HCT116 (cell line): ENCODE results near the gene COL26A1. TPM values are rescaled to one million over a fixed set of nuclear protein-coding genes. Genes with fewer than 3 reads are reported as not detected.

Experiments
- ATAC-seq: fragments of 200-7000 bp; cut with Tn5 transposase; 2 replicates; pipeline ENCODE4 v1.9.1; 2020; ENCODE audit warnings: mild to moderate bottlenecking, moderate library complexity
- BruUV-seq: library from RNA; stranded (reverse); fragments of 400-500 nt; replicated peaks from 2 replicates; lab custom pipeline; 2021; lab: Mats Ljungman, UMichigan
- CTCF ChIA-PET: fragments of 300-600 bp; sonication (Branson Sonifier 250); formaldehyde crosslinking; loops from one replicate; lab custom pipeline; 2021; ENCODE audit warnings: antibody characterized with exemption; lab: Charles Lee
- POLR2A ChIA-PET: fragments of 300-600, 350-600 bp; sonication (Branson Sonifier 250); formaldehyde crosslinking; loops from one replicate; lab custom pipeline; 2021; ENCODE audit warnings: antibody characterized with exemption; lab: Charles Lee
- RAD21 ChIA-PET, 2 experiments: fragments of 300-600 bp; sonication (Branson Sonifier 250); formaldehyde crosslinking; loops; one replicate each; lab custom pipeline; 2023; ENCODE audit warnings: low total read pairs in 2 of 2; ENCODE audit not compliant: uncharacterized antibody in 2 of 2, unreplicated experiment in 2 of 2, low non-redundant PET in 1 of 2; lab: Charles Lee
- DNase-seq: peaks from one replicate; pipeline ENCODE4 v3.0.0-alpha.2; 2010; ENCODE audit warnings: low read depth, low spot score
- H2AFZ ChIP-seq: fragments of 200-600 bp; shearing (Covaris generic), sonication (generic); 2 replicates; pipeline ENCODE4 v1.6.1; 2017; ENCODE audit warnings: low read depth, mixed run types, mixed read lengths, antibody characterized with exemption, low read length; ENCODE audit not compliant: poor library complexity, severe bottlenecking
- H3K27ac ChIP-seq: 2 replicates; pipeline ENCODE4 v1.5.1; 2012; ENCODE audit warnings: low read depth, low read length
- H3K27me3 ChIP-seq: fragments of 200-600 bp; sonication (generic); 2 replicates; pipeline ENCODE4 v1.6.1; 2016; ENCODE audit warnings: mixed run types, low read length, mixed read lengths; ENCODE audit not compliant: insufficient read depth
- H3K36me3 ChIP-seq, 2 experiments: fragments of 200-500 bp in 1 of 2; fragments of 200-600 bp in 1 of 2; sonication (Bioruptor generic) in 1 of 2; sonication (generic) in 1 of 2; 2 replicates each; pipeline versions ENCODE4 v1.5.1 to v1.6.1; 2014 to 2016; ENCODE audit warnings: low read length in 2 of 2, inconsistent platforms in 1 of 2, mixed read lengths in 1 of 2, mixed run types in 1 of 2; ENCODE audit not compliant: insufficient read depth in 2 of 2, control insufficient read depth in 1 of 2
- H3K4me1 ChIP-seq, 2 experiments: fragments of 200-600 bp in 1 of 2; sonication (generic) in 1 of 2; 2 replicates each; pipeline versions ENCODE4 v1.5.1 to v1.6.1; 2012 to 2017; ENCODE audit warnings: low read length in 2 of 2, inconsistent platforms in 1 of 2, mild to moderate bottlenecking in 1 of 2, mixed read lengths in 1 of 2, mixed run types in 1 of 2, moderate library complexity in 1 of 2; ENCODE audit not compliant: insufficient read depth in 2 of 2, control insufficient read depth in 1 of 2
- H3K4me2 ChIP-seq: fragments of 200-600 bp; sonication (generic); 2 replicates; pipeline ENCODE4 v1.6.1; 2017; ENCODE audit warnings: mixed run types, low read length, mixed read lengths
- H3K4me3 ChIP-seq, 2 experiments: fragments of 200-600 bp in 1 of 2; sonication (generic) in 1 of 2; replicated peaks in 1 of 2; 2 replicates each; pipeline ENCODE4 v1.5.1; 2011 to 2016; ENCODE audit warnings: low read length in 2 of 2, control low read depth in 1 of 2, low read depth in 1 of 2, mild to moderate bottlenecking in 1 of 2, mixed read lengths in 1 of 2, mixed run types in 1 of 2
- H3K79me2 ChIP-seq: fragments of 200-600 bp; sonication (generic); 2 replicates; pipeline ENCODE4 v1.6.1; 2017; ENCODE audit warnings: mild to moderate bottlenecking, mixed run types, low read length, moderate library complexity, mixed read lengths; ENCODE audit not compliant: insufficient read depth
- H3K9ac ChIP-seq: fragments of 200-600 bp; sonication (generic); 2 replicates; pipeline ENCODE4 v1.6.1; 2016; ENCODE audit warnings: low read length, mixed read lengths
- H3K9me2 ChIP-seq: fragments of 200-600 bp; sonication (generic), shearing (Covaris generic); 2 replicates; pipeline ENCODE4 v1.6.1; 2017; ENCODE audit warnings: mixed run types, mild to moderate bottlenecking, moderate library complexity; ENCODE audit not compliant: insufficient read depth
- H3K9me3 ChIP-seq, 2 experiments: fragments of 200-500 bp in 1 of 2; fragments of 200-600 bp in 1 of 2; sonication (Bioruptor generic) in 1 of 2; sonication (generic) in 1 of 2; 2 replicates each; pipeline ENCODE4 v1.6.1; 2014 to 2017; ENCODE audit warnings: low read length in 2 of 2, mixed read lengths in 2 of 2, inconsistent platforms in 1 of 2, low read depth in 1 of 2, mild to moderate bottlenecking in 1 of 2, mixed run types in 1 of 2, moderate library complexity in 1 of 2; ENCODE audit not compliant: control insufficient read depth in 1 of 2, insufficient read depth in 1 of 2
- H4K20me1 ChIP-seq: fragments of 200-600 bp; sonication (generic), shearing (Covaris generic); 2 replicates; pipeline ENCODE4 v1.6.1; 2017; ENCODE audit warnings: mixed run types, mild to moderate bottlenecking, moderate library complexity; ENCODE audit not compliant: insufficient read depth
- EGR1 ChIP-seq: IDR thresholded peaks from 2 replicates; pipeline ENCODE4 v1.6.1; 2012; ENCODE audit warnings: low read depth
- ZNF274 ChIP-seq: fragments of 200-500 bp; sonication (Bioruptor generic); IDR thresholded peaks from 2 replicates; pipeline ENCODE4 v1.6.1; 2014; ENCODE audit warnings: mild to moderate bottlenecking, low read depth, low read length, inconsistent platforms
- intact Hi-C: fragments of 100-400 bp; cut with micrococcal nuclease; formaldehyde crosslinking; loops from 2 replicates; pipeline ENCODE4 v1.10.0; 2022
- total RNA-seq: library from RNA; stranded (reverse); gene quantifications from one replicate; pipeline ENCODE4 v1.2.1, GENCODE V29; 2021; ENCODE audit not compliant: unreplicated experiment
- TF ChIP-seq, protein P1 (sequence below): IDR thresholded peaks from 2 replicates; pipeline ENCODE4 v1.6.1; 2011; ENCODE audit warnings: mild to moderate bottlenecking, low read length, moderate library complexity; ENCODE audit not compliant: insufficient replicate concordance; ENCODE audit errors: extremely low read depth

Gene COL26A1
- total RNA-seq, 1 experiment from 2014 or later = 0.27 TPM

DNA sequence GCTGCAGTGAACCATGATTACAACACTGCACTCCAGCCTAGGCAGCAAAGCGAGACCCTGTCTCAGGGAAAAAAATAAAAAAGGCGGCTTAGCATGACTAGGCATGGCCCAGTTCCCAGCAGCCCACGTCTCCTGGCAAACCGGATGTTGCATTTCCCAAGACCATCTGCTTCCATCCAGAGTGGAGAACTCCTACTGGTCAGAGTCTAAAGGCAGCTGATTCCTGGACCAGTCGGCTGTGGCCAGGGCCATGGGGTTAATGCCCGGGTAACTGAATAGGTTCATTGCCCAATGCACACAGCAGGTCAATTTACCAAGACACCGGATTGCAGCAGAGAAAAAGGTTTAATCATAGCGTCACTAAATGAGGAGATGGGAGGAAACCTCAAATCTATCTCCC is 133.3 kb downstream of the COL26A1 start:
- intact Hi-C loops = no loop called here
- POLR2A ChIA-PET = no interaction called here
- no TSS peak for BruUV-seq

DNA sequence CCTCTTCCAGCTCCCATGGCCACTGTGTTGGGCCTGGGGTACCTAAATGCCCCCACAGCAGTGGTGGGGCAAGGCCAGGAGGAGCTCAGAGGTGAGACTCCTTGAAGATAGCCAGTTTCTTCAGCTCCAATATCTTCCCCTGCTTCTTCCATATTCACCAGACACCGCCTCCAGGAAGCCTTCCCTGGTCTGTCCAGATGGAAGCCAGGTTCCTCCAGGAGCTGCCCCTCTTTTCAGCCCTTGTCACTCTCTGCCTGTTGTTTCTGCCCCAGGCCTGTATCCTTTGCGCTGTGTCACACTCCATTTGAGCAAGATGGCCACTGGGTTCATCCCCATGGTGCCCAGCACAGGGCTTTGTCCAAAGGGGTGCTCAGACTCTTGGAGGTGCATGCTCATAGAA is 138.7 kb downstream of the COL26A1 start:
- CTCF ChIA-PET = interaction anchor here (0.7 to 1.3 kb wide), 2 partner anchors 11 to 22 kb away, joined by 3 to 5 read pairs; no protein-coding TSS in a partner anchor
- Histone ChIP-seq H3K9ac (no peak overlapping the region), H3K79me2 (no peaks in the 10 kb centered on the region), H3K27ac (no peak overlapping the region), H3K36me3 (no peaks in the 10 kb centered on the region), H3K9me2 (no peaks in the 10 kb centered on the region), H3K4me3 (no peak overlapping the region), H4K20me1 (no peaks in the 10 kb centered on the region), H3K4me2 (no peak overlapping the region), H3K4me1 (no peaks in the 10 kb centered on the region), H3K27me3 (no peaks in the 10 kb centered on the region), H3K9me3 (no peaks in the 10 kb centered on the region), H2AFZ (no peak overlapping the region)
- ATAC-seq (no peak), DNase-seq (no peak)
- TF ChIP-seq EGR1 = no peak
- TF ChIP-seq, protein P1, sequence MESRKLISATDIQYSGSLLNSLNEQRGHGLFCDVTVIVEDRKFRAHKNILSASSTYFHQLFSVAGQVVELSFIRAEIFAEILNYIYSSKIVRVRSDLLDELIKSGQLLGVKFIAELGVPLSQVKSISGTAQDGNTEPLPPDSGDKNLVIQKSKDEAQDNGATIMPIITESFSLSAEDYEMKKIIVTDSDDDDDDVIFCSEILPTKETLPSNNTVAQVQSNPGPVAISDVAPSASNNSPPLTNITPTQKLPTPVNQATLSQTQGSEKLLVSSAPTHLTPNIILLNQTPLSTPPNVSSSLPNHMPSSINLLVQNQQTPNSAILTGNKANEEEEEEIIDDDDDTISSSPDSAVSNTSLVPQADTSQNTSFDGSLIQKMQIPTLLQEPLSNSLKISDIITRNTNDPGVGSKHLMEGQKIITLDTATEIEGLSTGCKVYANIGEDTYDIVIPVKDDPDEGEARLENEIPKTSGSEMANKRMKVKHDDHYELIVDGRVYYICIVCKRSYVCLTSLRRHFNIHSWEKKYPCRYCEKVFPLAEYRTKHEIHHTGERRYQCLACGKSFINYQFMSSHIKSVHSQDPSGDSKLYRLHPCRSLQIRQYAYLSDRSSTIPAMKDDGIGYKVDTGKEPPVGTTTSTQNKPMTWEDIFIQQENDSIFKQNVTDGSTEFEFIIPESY = no peak
- RAD21 ChIA-PET = no interaction called here
- POLR2A ChIA-PET = no interaction called here
- BruUV-seq = no TSS peak
- intact Hi-C loops = no loop called here

More for the DNA sequence above, 133.3 kb downstream of the COL26A1 start:
- RAD21 ChIA-PET = no interaction called here
- no peak overlapping the region for H3K4me3 ChIP-seq
- ATAC-seq = no peak
- TF ChIP-seq ZNF274 = no peak
- TF ChIP-seq, protein P1 = no peak
- TF ChIP-seq, all 23 proteins: peak for 0
- H2AFZ ChIP-seq = no peak overlapping the region
- H3K79me2 ChIP-seq = no peaks in the 10 kb centered on the region
- CTCF ChIA-PET = no interaction called here
- H4K20me1 ChIP-seq = no peaks in the 10 kb centered on the region
- no peak for DNase-seq
- H3K27me3 ChIP-seq = no peaks in the 10 kb centered on the region
- H3K9me2 ChIP-seq = no peaks in the 10 kb centered on the region
- H3K4me2 ChIP-seq = no peak overlapping the region
- no peaks in the 10 kb centered on the region for H3K9me3 ChIP-seq
- no peaks in the 10 kb centered on the region for H3K4me1 ChIP-seq
- no peak overlapping the region for H3K9ac ChIP-seq
- no peak overlapping the region for H3K27ac ChIP-seq
- no peaks in the 10 kb centered on the region for H3K36me3 ChIP-seq
